Measurements from ENCODE around the gene AJM1. TPM values are rescaled to one million over a fixed set of nuclear protein-coding genes. Genes with fewer than 3 reads are reported as not detected.
A peak's percentile ranks its signal among the peaks of the same experiment; 100 is the strongest.

AJM1 gene
- total RNA-seq, 6 experiments from 2014 or later: 4.5 to 8.0 (median 5.3) TPM

DNA sequence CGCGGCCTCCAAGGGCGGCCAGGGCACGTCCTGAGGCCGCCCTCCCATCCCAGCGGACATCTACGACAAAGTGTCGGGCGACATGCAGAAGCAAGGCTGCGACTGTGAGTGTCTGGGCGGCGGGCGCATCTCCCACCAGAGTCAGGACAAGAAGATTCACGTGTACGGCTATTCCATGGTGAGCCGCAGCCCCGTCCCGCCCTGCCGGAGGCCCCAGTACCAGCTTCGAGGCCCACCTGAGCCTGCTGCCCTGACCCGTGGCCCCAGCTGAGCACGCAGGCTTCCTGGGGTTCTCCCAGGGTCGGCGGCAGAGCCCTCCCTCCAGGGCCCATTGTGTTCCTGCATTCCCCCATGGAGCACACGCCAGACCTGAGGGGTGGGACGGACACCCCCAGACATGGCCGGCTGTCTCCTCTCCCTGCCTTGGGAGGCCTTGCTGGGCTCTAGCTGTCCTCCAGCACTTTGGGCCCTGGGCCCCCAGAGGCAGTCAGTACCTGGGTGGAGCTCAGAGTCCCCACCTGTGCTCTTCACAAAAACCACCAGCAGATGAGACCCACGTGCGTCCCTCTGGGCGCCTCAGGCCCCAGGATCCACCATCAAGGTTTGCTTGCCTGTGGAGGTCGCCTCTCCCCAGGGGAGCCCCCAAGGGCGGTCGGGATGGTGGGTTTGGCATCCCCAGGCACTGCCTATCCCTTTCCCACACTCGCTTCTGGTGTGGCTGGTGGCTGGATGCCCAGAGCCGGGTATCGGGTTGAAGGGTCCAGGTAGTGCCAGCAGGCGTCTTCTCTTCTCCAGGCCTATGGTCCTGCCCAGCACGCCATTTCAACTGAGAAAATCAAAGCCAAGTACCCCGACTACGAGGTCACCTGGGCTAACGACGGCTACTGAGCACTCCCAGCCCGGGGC, 7.9 kb downstream of the AJM1 start:
- H3K27me3 Mint-ChIP-seq (ENCODE audit: insufficient read depth): peaks cover 29% of the 10 kb centered on the region
- H3K9me3 Mint-ChIP-seq: no peaks in the 10 kb centered on the region; the same call in 1 of the 2 replicates
- no peak for DNase-seq
- peak overlapping the region; percentile 88 for H3K27ac Mint-ChIP-seq
- TF ChIP-seq, protein P1, sequence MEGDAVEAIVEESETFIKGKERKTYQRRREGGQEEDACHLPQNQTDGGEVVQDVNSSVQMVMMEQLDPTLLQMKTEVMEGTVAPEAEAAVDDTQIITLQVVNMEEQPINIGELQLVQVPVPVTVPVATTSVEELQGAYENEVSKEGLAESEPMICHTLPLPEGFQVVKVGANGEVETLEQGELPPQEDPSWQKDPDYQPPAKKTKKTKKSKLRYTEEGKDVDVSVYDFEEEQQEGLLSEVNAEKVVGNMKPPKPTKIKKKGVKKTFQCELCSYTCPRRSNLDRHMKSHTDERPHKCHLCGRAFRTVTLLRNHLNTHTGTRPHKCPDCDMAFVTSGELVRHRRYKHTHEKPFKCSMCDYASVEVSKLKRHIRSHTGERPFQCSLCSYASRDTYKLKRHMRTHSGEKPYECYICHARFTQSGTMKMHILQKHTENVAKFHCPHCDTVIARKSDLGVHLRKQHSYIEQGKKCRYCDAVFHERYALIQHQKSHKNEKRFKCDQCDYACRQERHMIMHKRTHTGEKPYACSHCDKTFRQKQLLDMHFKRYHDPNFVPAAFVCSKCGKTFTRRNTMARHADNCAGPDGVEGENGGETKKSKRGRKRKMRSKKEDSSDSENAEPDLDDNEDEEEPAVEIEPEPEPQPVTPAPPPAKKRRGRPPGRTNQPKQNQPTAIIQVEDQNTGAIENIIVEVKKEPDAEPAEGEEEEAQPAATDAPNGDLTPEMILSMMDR (IDR thresholded peaks at IDR 0.05): no peak
- H3K4me3 Mint-ChIP-seq: peak overlapping the region; percentile 96
- H3K36me3 Mint-ChIP-seq (ENCODE audit: low read depth): no peaks in the 10 kb centered on the region
- peaks cover 9% of the 10 kb centered on the region; the same call in 1 of the 2 replicates for H3K4me1 Mint-ChIP-seq (ENCODE audit: low read depth)

DNA sequence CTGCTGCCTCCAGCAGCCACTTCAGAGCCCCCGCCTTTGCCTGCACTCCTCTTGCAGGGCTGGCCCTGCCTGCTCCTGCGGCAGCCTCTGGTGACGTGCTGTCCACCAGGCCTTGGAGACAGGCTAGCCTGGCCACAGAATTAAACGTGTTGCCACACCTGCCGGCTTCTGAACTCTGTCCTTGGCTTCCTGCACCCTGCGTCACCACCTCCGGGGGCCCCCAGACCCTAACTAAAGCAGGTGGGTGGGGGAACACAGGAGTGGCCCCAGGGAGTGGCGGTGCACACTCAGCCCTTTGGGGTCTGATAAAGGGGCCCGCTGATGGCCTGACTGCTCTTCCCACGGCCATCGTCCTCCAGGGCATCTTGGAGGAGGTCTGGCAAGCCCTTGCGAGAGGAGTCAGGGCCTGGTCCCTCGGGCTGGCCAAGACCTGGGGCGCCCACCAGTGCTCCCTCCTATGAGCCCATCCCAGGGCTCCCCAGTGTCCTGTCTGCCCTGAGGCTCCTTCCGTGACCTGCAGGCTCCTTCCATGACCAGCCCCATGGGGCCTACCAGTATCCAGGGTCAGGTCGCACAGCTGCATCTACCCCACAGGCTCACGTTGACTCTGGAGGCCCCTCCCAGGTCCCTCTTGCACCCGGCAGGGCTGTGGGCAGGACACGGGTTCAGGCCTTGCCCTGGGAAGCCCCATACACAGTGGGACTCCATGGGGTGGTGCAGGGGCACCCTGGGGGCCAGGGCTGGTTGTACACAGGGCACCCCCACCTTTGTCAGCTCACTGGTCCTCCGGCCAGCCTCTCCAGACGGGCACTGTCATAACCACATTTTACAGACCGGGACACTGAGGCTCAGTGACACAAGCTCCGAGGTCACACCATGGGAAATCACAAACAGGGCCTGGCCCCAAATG, 8.8 kb downstream of the AJM1 start:
- Mint-ChIP-seq H3K27me3 (ENCODE audit: insufficient read depth) (peaks cover 29% of the 10 kb centered on the region), H3K4me1 (ENCODE audit: low read depth) (peaks cover 9% of the 10 kb centered on the region; the same call in 1 of the 2 replicates), H3K9me3 (no peaks in the 10 kb centered on the region; the same call in 1 of the 2 replicates), H3K4me3 (peak overlapping the region; percentile 28; the same call in 1 of the 2 replicates), H3K36me3 (ENCODE audit: low read depth) (no peaks in the 10 kb centered on the region), H3K27ac (no peak overlapping the region)
- DNase-seq: no peak
- TF ChIP-seq, protein P1 (IDR thresholded peaks at IDR 0.05): no peak

- H3K4me3 Mint-ChIP-seq: no peak within 1 kb of the TSS
- peaks cover 25% of the 10 kb centered on the region for H3K27me3 Mint-ChIP-seq (ENCODE audit: insufficient read depth)
- H3K9me3 Mint-ChIP-seq: no peaks in the 10 kb centered on the region; the same call in 1 of the 2 replicates
- TF ChIP-seq, protein P1 (IDR thresholded peaks at IDR 0.05): no peak
- H3K4me1 Mint-ChIP-seq (ENCODE audit: low read depth): peaks cover 9% of the 10 kb centered on the region; the same call in 1 of the 2 replicates
- H3K27ac Mint-ChIP-seq: no peak within 1 kb of the TSS
- no peak for DNase-seq
- no peaks in the 10 kb centered on the region for H3K36me3 Mint-ChIP-seq (ENCODE audit: low read depth)
Observed at GRCh38 chr9:136851941-136852663, 9.8 kb downstream of the AJM1 start, which contains the start of gene MAMDC4. Gene MAMDC4, plus strand, starts transcription at chr9:136852346. Its CDS starts 71 bp downstream, at chr9:136852417.

GRCh38 chr9:136852664-136853595, 10.7 kb downstream of the AJM1 start:
- Mint-ChIP-seq H3K27ac (no peak overlapping the region), H3K4me1 (ENCODE audit: low read depth) (peaks cover 9% of the 10 kb centered on the region; the same call in 1 of the 2 replicates), H3K4me3 (no peak overlapping the region), H3K9me3 (no peaks in the 10 kb centered on the region; the same call in 1 of the 2 replicates), H3K27me3 (ENCODE audit: insufficient read depth) (peaks cover 20% of the 10 kb centered on the region), H3K36me3 (ENCODE audit: low read depth) (no peaks in the 10 kb centered on the region)
- DNase-seq: no peak
- TF ChIP-seq, protein P1 (IDR thresholded peaks at IDR 0.05): no peak

All from HFFc6 (cell line).